Activated CD4-positive, CD25-positive, alpha-beta regulatory T cell treated with anti-CD3 and anti-CD28 coated beads, Interleukin-2, amount 50 U/mL, for 24 hours (primary cell): ENCODE results near the gene PRTN3.
A peak's percentile ranks its signal among the peaks of the same experiment; 100 is the strongest.

ENCODE experiments used
- ATAC-seq, 2 donors: fragments of 150-1000 bp; cut with Tn5 transposase; one replicate each; pipeline ENCODE4 v1.10.0; 2021; ENCODE audit warnings: mild to moderate bottlenecking in 1 of 2, moderate library complexity in 1 of 2

Gene PRTN3

GRCh38 chr19:803686-804418 is 36.9 kb upstream of the PRTN3 start:
- no peak for ATAC-seq

- no peak for ATAC-seq
Measured at GRCh38 chr19:804419-805165, 36.2 kb upstream of the PRTN3 start.

- no peak for ATAC-seq
Measured at GRCh38 chr19:805166-805551, 35.6 kb upstream of the PRTN3 start.

GRCh38 chr19:805600-806550 is 34.9 kb upstream of the PRTN3 start:
- no peak for ATAC-seq

- ATAC-seq = no peak
Measured at GRCh38 chr19:806815-807421, 33.9 kb upstream of the PRTN3 start.

GRCh38 chr19:807627-808422 is 33.0 kb upstream of the PRTN3 start:
- no peak for ATAC-seq

- ATAC-seq = no peak
Measured at GRCh38 chr19:808423-808775, 32.4 kb upstream of the PRTN3 start.

- no peak for ATAC-seq
Measured at GRCh38 chr19:810077-810855, 30.5 kb upstream of the PRTN3 start.

- ATAC-seq = no peak
Measured at GRCh38 chr19:810883-811489, 29.8 kb upstream of the PRTN3 start.

GRCh38 chr19:811506-812048 is 29.2 kb upstream of the PRTN3 start:
- ATAC-seq = no peak

GRCh38 chr19:812049-812746 is 28.6 kb upstream of the PRTN3 start:
- ATAC-seq = no peak

- no peak for ATAC-seq
Measured at GRCh38 chr19:812747-813218, 28.0 kb upstream of the PRTN3 start.

- no peak for ATAC-seq
Measured at GRCh38 chr19:813219-814151, 27.3 kb upstream of the PRTN3 start.

GRCh38 chr19:814152-815078 is 26.4 kb upstream of the PRTN3 start:
- peak in 1 of 2 donors; percentile 6 for ATAC-seq

- ATAC-seq = peak; percentile 11 to 17
Measured at GRCh38 chr19:815079-815774, 25.6 kb upstream of the PRTN3 start.

GRCh38 chr19:815775-816499 is 24.9 kb upstream of the PRTN3 start:
- peak in 1 of 2 donors; percentile 7 for ATAC-seq
